ENCODE measurements around the gene PAX3.

- TF ChIP-seq, protein P1, sequence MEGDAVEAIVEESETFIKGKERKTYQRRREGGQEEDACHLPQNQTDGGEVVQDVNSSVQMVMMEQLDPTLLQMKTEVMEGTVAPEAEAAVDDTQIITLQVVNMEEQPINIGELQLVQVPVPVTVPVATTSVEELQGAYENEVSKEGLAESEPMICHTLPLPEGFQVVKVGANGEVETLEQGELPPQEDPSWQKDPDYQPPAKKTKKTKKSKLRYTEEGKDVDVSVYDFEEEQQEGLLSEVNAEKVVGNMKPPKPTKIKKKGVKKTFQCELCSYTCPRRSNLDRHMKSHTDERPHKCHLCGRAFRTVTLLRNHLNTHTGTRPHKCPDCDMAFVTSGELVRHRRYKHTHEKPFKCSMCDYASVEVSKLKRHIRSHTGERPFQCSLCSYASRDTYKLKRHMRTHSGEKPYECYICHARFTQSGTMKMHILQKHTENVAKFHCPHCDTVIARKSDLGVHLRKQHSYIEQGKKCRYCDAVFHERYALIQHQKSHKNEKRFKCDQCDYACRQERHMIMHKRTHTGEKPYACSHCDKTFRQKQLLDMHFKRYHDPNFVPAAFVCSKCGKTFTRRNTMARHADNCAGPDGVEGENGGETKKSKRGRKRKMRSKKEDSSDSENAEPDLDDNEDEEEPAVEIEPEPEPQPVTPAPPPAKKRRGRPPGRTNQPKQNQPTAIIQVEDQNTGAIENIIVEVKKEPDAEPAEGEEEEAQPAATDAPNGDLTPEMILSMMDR (IDR thresholded peaks at IDR 0.05 in 4 of 5, conservative IDR thresholded peaks at IDR 0.05 in 1 of 5), result no peak
- no peak for TF ChIP-seq POLR2A (IDR thresholded peaks at IDR 0.05)
Observed at GRCh38 chr2:222160944-222161343, 137.9 kb downstream of the PAX3 start.
